Left hindlimb (tissue), 1 donor: ENCODE data around the gene PPP1R17.

Source experiments
- DNase-seq: peaks from one replicate; pipeline ENCODE4 v3.0.0-alpha.2; 2018

Gene PPP1R17

DNA sequence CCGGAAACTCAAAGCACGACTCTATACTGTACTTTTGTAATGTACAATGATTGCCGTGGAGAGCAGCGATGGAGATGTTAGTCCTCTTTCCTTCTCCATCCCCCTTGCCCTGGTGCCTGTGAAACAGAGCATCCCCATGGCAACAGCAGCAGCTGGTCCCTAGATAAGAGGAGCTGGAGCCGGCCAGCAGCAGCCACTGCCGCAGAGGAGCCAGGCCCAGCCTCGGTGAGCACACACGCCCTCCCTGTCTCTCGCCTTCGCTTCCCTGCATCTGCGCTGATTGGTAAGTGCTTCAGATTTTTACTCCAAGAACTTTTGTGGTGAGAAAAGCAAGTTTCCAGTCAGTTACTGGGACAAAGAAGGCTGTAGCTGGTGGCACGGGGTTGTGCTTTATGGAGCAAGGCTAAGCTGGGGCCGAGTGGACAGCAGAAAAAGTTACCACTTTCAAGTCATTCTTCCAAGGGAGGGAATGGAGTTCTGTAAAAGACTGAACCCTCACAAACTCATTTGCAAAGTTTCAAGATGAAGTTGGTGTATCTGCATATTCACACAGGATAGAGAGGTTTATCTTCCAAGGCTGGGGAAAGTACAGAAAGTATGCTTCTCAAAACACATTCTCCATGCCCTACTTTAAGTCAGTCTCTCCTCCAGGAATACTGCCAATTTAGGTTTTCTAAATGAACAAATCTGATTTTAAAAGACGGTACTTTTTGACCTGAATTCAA lies at the start of gene PPP1R17:
Gene PPP1R17 (plus strand): TSS at position 192 of the 725 bp plus-strand sequence. CDS start 5,227 bp downstream, outside the sequence.
- DNase-seq, result no peak

DNA sequence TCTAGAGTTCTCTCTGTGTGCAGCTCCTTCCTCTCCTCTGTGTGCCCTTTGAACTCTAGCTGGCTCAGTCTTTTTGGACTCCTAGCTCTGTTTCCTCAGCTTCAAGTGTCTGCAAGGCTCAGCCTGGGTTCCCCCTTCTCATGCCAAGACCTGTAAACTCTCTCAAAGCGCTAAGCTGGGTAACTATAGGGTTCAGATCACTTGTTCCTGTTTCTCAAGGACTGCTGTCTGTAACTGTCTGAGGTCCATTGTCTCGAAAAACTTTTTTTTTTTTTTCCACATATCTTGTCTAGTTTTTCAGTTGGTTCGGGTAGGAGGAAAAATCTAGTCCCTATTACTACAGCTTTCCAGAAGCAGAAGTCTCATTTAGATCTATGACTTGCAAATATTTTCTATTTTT lies 46.6 kb upstream of the PPP1R17 start:
- no peak for DNase-seq

- DNase-seq, result no peak
Measured at GRCh38 chr7:31642681-31643115, 44.3 kb upstream of the PPP1R17 start.

DNA sequence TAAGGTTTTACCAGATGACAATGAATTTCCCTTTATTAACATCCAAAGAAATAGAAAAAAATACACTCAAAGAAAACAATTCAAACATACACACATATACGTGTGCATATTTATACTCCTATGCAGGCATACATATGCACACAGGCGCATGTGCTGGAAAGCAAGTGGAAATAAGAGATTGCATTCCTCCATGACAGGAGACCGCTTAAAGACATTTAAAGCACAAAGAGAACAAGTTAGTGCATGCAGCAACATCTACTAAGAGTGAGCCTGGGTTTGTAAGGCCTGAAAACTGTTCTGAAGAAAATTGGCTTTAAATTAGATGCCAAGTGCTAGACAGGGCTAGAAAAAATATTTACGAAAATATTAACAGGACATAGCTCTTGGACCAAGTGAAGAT lies 40.1 kb upstream of the PPP1R17 start:
- DNase-seq, result no peak

GRCh38 chr7:31647511-31647910 lies 39.5 kb upstream of the PPP1R17 start:
- no peak for DNase-seq

DNA sequence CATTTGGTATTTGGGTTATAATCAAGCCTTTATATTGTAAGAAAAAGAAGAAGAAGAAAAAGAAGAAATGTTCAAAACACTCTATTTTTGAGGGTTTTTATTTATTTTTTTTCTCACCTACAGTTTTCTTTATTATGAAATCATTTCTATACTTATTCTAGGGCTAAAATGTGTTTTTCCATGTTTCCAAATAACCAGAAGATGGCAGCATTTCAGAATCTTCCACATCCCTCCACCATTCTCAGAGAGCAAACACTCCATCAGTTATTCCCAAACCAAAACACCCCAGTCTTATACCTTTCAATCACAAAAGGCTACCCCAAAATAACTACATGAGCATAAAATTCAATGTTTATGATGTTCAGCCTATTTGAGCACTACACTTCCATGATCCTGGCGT lies 38.7 kb upstream of the PPP1R17 start:
- DNase-seq, result no peak

- DNase-seq, result no peak
Measured at GRCh38 chr7:31648880-31649279, 38.1 kb upstream of the PPP1R17 start.

DNA sequence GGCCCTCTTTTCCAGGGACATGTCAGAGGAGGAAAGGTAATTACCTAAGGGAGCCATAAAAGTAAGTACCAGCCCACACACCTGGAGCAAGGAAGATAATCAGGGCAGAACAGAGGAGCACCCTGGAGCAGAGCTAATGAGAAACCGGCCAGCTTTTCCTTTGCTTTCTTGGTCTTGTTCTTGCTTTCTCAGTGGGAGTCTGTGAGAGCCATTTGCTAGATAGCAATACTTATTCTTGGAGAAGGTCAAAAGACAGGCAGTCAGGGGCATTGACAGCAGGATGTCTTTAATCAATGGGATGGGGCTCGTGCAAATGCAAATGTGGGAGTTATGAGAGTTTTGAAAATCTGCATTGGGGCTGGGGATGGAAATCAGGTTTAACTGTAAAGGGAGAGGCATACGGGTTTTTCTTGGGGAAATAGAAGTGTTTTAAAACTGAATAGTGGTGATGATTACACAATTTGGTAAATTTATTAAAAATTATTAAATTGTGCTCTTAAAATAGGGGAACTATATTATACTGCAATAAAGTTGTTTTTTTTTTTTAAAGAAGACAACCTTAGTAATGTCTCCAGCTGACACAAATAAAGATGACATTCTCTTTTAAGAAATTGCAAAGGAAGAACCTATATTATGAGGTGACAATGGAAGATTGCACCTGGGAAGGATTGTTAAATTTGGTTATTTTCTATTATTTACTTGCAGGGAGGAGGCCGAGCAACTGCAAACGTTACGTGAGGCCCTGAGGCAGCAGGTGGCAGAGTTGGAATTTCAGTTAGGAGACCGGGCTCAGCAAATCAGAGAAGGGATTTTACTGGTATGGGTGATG lies 35.6 kb upstream of the PPP1R17 start:
- no peak for DNase-seq

DNA sequence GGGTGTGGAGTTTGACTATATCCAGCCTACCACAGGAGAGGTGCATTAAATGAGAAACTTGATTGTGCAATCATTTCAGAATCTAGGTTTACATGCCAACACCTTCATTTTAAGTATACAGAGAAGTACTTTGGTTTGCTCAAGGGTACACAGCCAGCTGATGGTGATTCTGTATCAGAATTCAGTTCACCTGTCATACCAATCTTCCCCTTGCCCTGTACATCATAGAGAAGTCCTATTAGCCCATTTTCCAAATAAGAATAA lies 35.0 kb upstream of the PPP1R17 start:
- DNase-seq, result no peak

DNA sequence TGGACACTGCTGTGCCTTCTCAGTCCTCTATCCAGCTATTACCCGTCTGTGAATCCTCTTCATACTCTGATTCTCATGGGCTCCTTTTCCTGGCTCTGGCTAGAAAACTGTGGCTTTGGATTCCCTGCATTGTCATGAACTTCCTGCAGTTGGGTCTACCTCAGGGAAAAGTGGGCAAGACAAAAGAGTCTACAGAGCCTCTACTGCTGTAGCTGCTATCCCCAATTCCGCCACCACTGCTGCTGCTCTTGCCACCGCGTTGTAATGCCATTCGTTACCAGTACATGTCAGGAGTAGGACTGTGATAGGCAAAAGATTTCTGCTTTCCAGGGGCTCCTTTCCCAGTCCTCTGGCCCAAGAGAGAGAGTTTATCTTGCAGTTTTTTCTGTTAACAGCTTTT lies 23.9 kb upstream of the PPP1R17 start:
- no peak for DNase-seq

- DNase-seq, result no peak
Measured at GRCh38 chr7:31664890-31665289, 22.1 kb upstream of the PPP1R17 start.

DNA sequence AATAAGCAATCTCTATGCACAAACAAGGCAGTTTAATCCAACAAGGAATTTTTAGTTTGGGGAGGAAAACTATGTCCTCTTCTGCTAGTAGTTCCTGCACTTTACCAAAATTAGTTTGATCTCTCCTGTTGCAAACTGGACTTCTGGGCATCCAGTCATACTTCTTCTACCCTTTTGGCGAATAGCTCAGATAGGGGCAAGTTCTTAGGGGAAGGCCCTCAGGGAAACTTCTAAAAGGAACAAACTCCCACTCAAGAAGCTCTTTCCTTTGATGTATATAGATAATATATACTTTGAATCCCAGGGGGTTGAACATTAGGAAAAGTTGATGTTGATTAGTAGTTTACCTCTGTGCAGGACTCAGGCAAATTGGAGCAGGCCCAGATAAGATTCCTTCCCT lies 21.5 kb upstream of the PPP1R17 start:
- no peak for DNase-seq

- no peak for DNase-seq
Measured at GRCh38 chr7:31669461-31669860, 17.6 kb upstream of the PPP1R17 start.

DNA sequence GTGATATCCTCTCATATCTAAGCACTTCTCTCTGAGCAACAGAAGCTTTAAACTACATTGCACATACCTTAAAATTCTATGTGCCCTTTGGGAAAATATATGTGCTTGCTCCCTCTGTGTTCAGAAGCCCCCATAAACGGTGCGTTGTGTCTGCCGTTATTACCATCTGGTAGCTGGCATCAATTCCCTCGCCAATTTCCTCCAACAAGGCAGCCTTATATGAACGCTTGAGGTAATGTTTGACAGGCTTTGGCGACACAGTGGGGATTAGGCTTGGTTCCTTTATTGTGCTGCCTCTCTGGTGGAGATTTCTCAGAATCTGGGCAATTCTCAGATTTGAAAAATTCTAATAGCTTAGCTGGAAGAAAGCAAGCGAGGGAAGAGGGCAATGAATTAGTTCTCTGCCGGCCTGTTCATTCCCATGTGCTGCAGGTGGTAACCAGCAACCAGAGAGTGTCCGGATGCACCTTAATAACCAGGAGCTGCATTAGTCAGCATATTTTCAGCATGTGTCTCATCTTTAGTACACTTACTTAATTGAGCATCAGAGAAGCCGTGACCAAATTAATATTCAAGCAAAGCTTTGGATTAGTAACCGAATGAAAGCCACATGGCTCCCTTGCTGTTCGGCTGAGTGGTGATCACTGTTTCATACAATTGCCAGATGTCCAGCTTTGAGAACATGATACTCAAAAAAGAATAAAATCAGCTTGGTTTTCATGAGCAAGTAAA lies 7.3 kb upstream of the PPP1R17 start:
- DNase-seq, result no peak

GRCh38 chr7:31683445-31684225 lies 3.4 kb upstream of the PPP1R17 start:
- no peak for DNase-seq

- no peak for DNase-seq
Measured at GRCh38 chr7:31688372-31688771, 1.4 kb downstream of the PPP1R17 start.

DNA sequence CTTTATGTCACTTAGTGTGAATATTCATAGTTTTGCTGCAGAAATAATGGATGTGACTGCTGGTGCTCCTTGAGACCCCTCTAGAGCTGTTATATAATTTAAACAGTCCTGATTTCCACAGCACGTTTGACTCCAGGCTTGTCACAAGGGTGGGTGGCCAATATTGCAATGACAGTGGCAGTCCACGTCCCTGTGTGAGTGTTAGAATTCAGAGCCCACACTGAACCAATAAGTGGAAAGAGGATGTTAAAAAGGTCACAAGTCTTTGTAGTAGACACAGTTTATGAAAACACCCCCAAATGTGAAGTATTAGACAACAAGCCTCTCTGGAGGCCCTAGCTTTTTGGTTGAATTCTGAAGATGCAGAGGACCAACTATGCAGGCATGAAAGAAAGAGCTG lies 2.0 kb downstream of the PPP1R17 start:
- DNase-seq, result no peak

- DNase-seq, result no peak
Measured at GRCh38 chr7:31690935-31691334, 3.9 kb downstream of the PPP1R17 start.

DNA sequence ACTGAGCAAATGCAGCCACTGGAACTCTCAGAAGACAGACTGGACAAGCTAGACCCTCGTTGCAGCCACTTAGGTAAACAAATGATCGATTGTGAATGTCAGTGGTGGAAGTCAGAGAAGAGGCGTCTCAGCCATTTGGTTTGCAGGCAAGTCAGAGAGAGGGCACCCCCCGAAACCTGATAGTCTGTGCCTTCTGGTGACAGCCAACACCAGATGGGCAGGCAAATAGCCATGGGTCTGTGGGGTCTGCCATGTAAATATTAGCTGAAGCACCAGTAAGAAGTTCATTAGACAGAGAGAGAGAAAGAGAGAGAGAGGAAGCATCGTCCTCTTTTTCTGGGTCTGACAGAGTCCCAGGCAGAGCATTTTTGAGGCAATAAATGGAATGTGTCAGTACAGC lies 5.4 kb downstream of the PPP1R17 start:
- no peak for DNase-seq

GRCh38 chr7:31692871-31693270 lies 5.9 kb downstream of the PPP1R17 start:
- DNase-seq, result no peak

DNA sequence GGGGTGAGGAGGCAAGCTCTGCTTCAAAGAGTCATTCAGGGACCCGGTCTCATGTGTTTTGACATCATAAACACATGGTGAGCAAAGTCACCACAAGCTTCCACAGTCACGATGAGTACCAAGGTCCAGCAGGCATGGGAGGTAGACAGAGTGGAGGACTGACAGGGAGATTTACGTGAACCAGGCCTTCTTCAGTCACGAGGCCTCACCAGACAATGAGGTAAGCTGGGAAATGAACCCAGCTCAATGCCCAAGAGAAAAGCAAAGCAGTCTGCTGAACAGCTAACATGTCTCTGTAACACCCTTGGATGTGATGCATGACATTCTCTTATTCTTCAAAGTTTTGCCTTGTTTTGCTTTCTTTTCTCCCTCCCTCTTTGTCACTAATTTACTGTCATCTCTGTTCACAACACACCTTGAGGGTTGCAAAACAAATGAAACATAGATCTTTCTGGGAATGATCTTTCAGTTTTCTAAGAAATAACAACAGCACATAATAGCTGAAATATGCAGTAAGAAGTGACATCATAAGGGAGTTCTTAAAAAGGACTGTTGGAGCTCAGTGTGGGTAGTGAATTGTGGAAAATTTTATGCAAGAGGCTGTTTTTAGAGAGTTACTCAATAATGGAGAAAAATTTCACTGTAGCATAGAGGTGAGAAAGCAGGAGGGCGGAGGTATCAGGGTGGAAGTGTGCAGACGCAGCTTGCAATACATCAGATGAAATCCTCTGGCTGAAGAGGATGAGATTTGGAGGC lies 9.0 kb downstream of the PPP1R17 start:
- no peak for DNase-seq

DNA sequence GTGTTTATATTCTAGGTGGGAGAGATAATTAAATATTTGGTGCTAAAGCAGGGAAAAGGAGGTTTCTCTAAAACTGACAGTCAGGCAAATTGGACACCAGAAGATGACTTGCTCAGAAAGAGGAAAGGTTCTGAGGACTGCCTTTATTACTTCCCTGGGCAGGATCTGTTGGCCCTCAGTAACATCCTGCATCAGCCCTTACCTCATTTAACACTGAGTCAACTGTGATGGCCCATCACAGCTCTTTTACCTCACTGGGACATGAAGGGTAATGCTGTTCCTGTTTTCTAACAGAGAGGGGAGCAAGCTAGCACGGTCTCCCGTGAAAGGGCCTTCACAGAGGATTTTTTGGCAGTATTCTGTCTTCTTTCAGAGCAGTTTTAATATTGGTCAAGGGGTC lies 12.0 kb downstream of the PPP1R17 start:
- DNase-seq, result no peak
